K562 (cell line): ENCODE measurements around the gene PTPN7. TPM values are rescaled to one million over a fixed set of nuclear protein-coding genes. Genes with fewer than 3 reads are reported as not detected.
A peak's percentile ranks its signal among the peaks of the same experiment; 100 is the strongest.

Experiments used
- CREB1 ChIP-seq, 2 experiments: sonication (generic) in 1 of 2; formaldehyde crosslinking in 1 of 2; IDR thresholded peaks; 2 replicates each; pipeline versions ENCODE4 v1.6.1 to v1.8.0; 2012 to 2022; ENCODE audit warnings: inconsistent platforms in 1 of 2, mild to moderate bottlenecking in 1 of 2, missing genetic modification reagents in 1 of 2, moderate library complexity in 1 of 2
- CREM ChIP-seq: IDR thresholded peaks from 2 replicates; pipeline ENCODE4 v1.6.1; 2014; ENCODE audit warnings: antibody characterized with exemption, low read depth
- EP400 ChIP-seq: fragments of 450-650 bp; IDR thresholded peaks from 2 replicates; pipeline ENCODE4 v1.6.1; 2017; ENCODE audit warnings: antibody characterized with exemption, mild to moderate bottlenecking, moderate library complexity
- ERF ChIP-seq: fragments of 450-650 bp; formaldehyde crosslinking; IDR thresholded peaks from 2 replicates; pipeline ENCODE4 v1.4.0; 2020; ENCODE audit warnings: mild to moderate bottlenecking, mixed read lengths
- HDAC2 ChIP-seq: fragments of 450-650 bp; IDR thresholded peaks from 2 replicates; pipeline ENCODE4 v1.6.1; 2016; ENCODE audit warnings: mild to moderate bottlenecking
- HSF4 ChIP-seq: fragments of 250-450 bp; sonication (Bioruptor Pico); IDR thresholded peaks from 2 replicates; pipeline ENCODE4 v2.1.2; 2022; ENCODE audit warnings: mild to moderate bottlenecking, moderate library complexity, borderline replicate concordance
- MYC ChIP-seq, 2 experiments: fragments of 250-450 bp in 1 of 2; sonication (Bioruptor Pico) in 1 of 2; IDR thresholded peaks; 2 replicates each; pipeline versions ENCODE4 v1.5.1 to v1.6.1; 2012 to 2021; ENCODE audit warnings: low read depth in 2 of 2, borderline replicate concordance in 1 of 2, improper control_type of control experiment in 1 of 2, low read length in 1 of 2, mild to moderate bottlenecking in 1 of 2, moderate library complexity in 1 of 2
- POLR2AphosphoS5 ChIP-seq: IDR thresholded peaks from 2 replicates; pipeline ENCODE4 v1.6.1; 2011; ENCODE audit warnings: mild to moderate bottlenecking, low read depth, low read length, moderate library complexity; ENCODE audit not compliant: control insufficient read depth, insufficient read depth
- RCOR1 ChIP-seq, 2 experiments: IDR thresholded peaks; 2 replicates each; pipeline ENCODE4 v1.6.1; 2012; ENCODE audit warnings: low read depth in 2 of 2, low read length in 2 of 2, borderline replicate concordance in 1 of 2, improper control_type of control experiment in 1 of 2
- SMC3 ChIP-seq: conservative IDR thresholded peaks from 2 replicates; pipeline ENCODE4 v1.6.1; 2011; ENCODE audit warnings: low read depth, low read length, improper control_type of control experiment; ENCODE audit not compliant: insufficient read depth
- YY1 ChIP-seq, 3 experiments: IDR thresholded peaks; 2 replicates each; pipeline ENCODE4 v1.6.1; 2011; ENCODE audit warnings: low read length in 2 of 3, mild to moderate bottlenecking in 2 of 3, moderate library complexity in 2 of 3, borderline replicate concordance in 1 of 3, control low read depth in 1 of 3, low read depth in 1 of 3; ENCODE audit not compliant: insufficient read depth in 3 of 3, insufficient replicate concordance in 2 of 3, control insufficient read depth in 1 of 3, insufficient read length in 1 of 3; ENCODE audit errors: extremely low read depth in 1 of 3
- ZFP36 ChIP-seq: fragments of 150-350 bp; IDR thresholded peaks from 2 replicates; pipeline ENCODE4 v1.6.1; 2018; ENCODE audit warnings: low read length, low read depth; ENCODE audit not compliant: partially characterized antibody
- polyA plus RNA-seq, 8 experiments: library from polyadenylated mRNA; depleted of rRNA in 4 of 8; stranded (reverse) in 5 of 8; unstranded in 3 of 8; fragments of >200 nt; fragmentation: Nextera tagmentation in 2 of 8; fragmentation: Illumina TruSeq in 1 of 8; extraction: Ambion mirVana in 2 of 8; extraction: Trizol in 1 of 8; gene quantifications; 2 replicates each; pipeline versions ENCODE4 v1.2.1 to v1.2.3, GENCODE V29; 2011 to 2014; ENCODE audit warnings: inconsistent platforms in 1 of 8, missing spikeins in 1 of 8
- total RNA-seq, 7 experiments: library from RNA; depleted of rRNA in 6 of 7; stranded (reverse); fragments of >200 nt in 6 of 7; fragmentation: Illumina TruSeq in 2 of 7; extraction: Trizol in 2 of 7; gene quantifications; 2 replicates each; pipeline versions ENCODE4 v1.2.1 to v1.2.3, GENCODE V29; 2011 to 2021; ENCODE audit warnings: low replicate concordance in 1 of 7
- TF ChIP-seq, protein P1 (sequence below): sonication (generic); formaldehyde crosslinking; IDR thresholded peaks from 2 replicates; pipeline ENCODE4 v1.8.0; 2022; ENCODE audit warnings: mild to moderate bottlenecking, missing genetic modification reagents, borderline replicate concordance
- TF ChIP-seq, protein P2 (sequence below): fragments of 450-650 bp; formaldehyde crosslinking; IDR thresholded peaks from 2 replicates; pipeline ENCODE4 v1.4.0; 2022; ENCODE audit warnings: missing genetic modification characterization
- TF ChIP-seq, protein P3 (sequence below): sonication (generic); formaldehyde crosslinking; IDR thresholded peaks from 2 replicates; pipeline ENCODE4 v1.8.0; 2022; ENCODE audit warnings: missing genetic modification reagents, mild to moderate bottlenecking, moderate library complexity, borderline replicate concordance
- TF ChIP-seq, protein P4 (sequence below): fragments of 250-450 bp; sonication (Bioruptor Pico); IDR thresholded peaks from 2 replicates; pipeline ENCODE4 v1.5.0; 2021
- TF ChIP-seq, protein P5 (sequence below): fragments of 250-450 bp; sonication (Bioruptor Pico); IDR thresholded peaks from 2 replicates; pipeline ENCODE4 v1.8.0; 2021; ENCODE audit warnings: borderline replicate concordance, mild to moderate bottlenecking, moderate library complexity; ENCODE audit not compliant: poor library complexity, severe bottlenecking

The PTPN7 gene
- total and polyA plus RNA-seq, 9 of the 15 experiments (the other 6 are each of a cell fraction or from before 2014, with no cell fraction given): 18.7 to 144 (median 120) TPM

DNA sequence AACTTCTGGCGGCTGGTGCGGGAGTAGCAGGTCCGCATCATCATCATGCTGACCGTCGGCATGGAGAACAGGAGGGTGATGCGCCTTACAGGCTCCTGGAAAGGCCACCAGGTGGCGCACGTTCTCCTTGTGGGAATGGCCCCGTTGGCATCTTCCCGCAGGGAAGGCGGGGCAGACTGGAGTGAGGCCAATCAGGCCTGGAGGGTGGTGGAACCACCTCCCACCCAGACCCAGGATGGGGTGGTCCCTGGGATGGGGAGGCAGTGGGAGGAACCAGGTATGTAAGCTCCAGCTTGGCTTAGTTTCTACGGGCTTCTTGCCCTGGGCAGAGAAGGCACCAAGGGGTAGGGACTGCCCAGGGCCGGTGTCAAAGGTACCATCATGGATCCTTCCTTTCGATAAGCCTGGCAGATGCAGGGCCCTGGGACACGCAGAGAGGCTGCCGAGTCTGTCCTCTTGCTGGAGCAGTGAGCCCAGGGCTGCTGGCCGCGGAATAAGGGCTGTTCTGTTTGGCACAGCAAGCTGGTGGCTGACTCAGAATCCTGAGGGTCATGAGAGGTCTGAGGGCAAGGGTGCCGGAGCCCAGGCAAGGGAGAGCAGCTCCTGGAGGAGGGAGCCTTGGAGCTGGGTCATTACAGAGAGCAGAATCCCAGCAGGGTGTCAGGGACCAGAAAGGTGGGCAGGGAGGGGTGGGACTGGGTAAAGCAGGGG lies 24.5 kb upstream of the PTPN7 start (continued):
- TF ChIP-seq YY1 (IDR thresholded peaks at IDR 0.05; ENCODE audit: borderline replicate concordance in 1 of 3, control insufficient read depth in 1 of 3, extremely low read depth in 1 of 3, insufficient read depth in 3 of 3, insufficient read length in 1 of 3, insufficient replicate concordance in 2 of 3, low read depth in 1 of 3, low read length in 2 of 3) (peak in 1 of 3 experiments; percentile 55), MYC (IDR thresholded peaks at IDR 0.05; ENCODE audit: low read depth, low read length) (peak; percentile 56; the same call in 1 of the 2 replicates), MYC (CRISPR knock-in tag; IDR thresholded peaks at IDR 0.05; ENCODE audit: borderline replicate concordance, low read depth) (no peak), RCOR1 (IDR thresholded peaks at IDR 0.05; ENCODE audit: borderline replicate concordance in 1 of 2, low read depth in 2 of 2, low read length in 2 of 2) (peak in 1 of 2 experiments; percentile 95; a peak in 3 of 4 replicates), EP400 (no peak), SMC3 (peak; percentile 84), CREM (peak; percentile 83), ERF (CRISPR knock-in tag) (no peak), HDAC2 (peak; percentile 39; the same call in 1 of the 2 replicates), HSF4 (CRISPR knock-in tag) (no peak), POLR2AphosphoS5 (peak; percentile 20; the same call in 1 of the 2 replicates), CREB1 (IDR thresholded peaks at IDR 0.05) (0 out of 2 replicates have a peak, but pooled peaks have one; percentile 44), CREB1 (CRISPR knock-in tag; IDR thresholded peaks at IDR 0.05) (peak; percentile 54; the same call in 1 of the 2 replicates), ZFP36 (peak; percentile 13)
- TF ChIP-seq, protein P1, sequence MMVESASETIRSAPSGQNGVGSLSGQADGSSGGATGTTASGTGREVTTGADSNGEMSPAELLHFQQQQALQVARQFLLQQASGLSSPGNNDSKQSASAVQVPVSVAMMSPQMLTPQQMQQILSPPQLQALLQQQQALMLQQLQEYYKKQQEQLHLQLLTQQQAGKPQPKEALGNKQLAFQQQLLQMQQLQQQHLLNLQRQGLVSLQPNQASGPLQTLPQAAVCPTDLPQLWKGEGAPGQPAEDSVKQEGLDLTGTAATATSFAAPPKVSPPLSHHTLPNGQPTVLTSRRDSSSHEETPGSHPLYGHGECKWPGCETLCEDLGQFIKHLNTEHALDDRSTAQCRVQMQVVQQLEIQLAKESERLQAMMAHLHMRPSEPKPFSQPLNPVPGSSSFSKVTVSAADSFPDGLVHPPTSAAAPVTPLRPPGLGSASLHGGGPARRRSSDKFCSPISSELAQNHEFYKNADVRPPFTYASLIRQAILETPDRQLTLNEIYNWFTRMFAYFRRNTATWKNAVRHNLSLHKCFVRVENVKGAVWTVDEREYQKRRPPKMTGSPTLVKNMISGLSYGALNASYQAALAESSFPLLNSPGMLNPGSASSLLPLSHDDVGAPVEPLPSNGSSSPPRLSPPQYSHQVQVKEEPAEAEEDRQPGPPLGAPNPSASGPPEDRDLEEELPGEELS (CRISPR knock-in tag): 0 out of 2 replicates have a peak, but pooled peaks have one; percentile 29
- TF ChIP-seq, protein P2, sequence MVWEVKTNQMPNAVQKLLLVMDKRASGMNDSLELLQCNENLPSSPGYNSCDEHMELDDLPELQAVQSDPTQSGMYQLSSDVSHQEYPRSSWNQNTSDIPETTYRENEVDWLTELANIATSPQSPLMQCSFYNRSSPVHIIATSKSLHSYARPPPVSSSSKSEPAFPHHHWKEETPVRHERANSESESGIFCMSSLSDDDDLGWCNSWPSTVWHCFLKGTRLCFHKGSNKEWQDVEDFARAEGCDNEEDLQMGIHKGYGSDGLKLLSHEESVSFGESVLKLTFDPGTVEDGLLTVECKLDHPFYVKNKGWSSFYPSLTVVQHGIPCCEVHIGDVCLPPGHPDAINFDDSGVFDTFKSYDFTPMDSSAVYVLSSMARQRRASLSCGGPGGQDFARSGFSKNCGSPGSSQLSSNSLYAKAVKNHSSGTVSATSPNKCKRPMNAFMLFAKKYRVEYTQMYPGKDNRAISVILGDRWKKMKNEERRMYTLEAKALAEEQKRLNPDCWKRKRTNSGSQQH (CRISPR knock-in tag): no peak
- TF ChIP-seq, protein P3, sequence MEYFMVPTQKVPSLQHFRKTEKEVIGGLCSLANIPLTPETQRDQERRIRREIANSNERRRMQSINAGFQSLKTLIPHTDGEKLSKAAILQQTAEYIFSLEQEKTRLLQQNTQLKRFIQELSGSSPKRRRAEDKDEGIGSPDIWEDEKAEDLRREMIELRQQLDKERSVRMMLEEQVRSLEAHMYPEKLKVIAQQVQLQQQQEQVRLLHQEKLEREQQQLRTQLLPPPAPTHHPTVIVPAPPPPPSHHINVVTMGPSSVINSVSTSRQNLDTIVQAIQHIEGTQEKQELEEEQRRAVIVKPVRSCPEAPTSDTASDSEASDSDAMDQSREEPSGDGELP: peak; percentile 59; the same call in 1 of the 2 replicates
- TF ChIP-seq, protein P4, sequence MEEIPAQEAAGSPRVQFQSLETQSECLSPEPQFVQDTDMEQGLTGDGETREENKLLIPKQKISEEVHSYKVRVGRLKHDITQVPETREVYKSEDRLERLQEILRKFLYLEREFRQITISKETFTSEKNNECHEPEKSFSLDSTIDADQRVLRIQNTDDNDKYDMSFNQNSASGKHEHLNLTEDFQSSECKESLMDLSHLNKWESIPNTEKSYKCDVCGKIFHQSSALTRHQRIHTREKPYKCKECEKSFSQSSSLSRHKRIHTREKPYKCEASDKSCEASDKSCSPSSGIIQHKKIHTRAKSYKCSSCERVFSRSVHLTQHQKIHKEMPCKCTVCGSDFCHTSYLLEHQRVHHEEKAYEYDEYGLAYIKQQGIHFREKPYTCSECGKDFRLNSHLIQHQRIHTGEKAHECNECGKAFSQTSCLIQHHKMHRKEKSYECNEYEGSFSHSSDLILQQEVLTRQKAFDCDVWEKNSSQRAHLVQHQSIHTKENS: no peak
- TF ChIP-seq, protein P5, sequence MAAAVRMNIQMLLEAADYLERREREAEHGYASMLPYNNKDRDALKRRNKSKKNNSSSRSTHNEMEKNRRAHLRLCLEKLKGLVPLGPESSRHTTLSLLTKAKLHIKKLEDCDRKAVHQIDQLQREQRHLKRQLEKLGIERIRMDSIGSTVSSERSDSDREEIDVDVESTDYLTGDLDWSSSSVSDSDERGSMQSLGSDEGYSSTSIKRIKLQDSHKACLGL: no peak
